ENCODE data around the gene PRCP. TPM values are rescaled to one million over a fixed set of nuclear protein-coding genes. Genes with fewer than 3 reads are reported as not detected.

Gene PRCP
- total RNA-seq, 1 donor from 2014 or later: 27.5 TPM

DNA sequence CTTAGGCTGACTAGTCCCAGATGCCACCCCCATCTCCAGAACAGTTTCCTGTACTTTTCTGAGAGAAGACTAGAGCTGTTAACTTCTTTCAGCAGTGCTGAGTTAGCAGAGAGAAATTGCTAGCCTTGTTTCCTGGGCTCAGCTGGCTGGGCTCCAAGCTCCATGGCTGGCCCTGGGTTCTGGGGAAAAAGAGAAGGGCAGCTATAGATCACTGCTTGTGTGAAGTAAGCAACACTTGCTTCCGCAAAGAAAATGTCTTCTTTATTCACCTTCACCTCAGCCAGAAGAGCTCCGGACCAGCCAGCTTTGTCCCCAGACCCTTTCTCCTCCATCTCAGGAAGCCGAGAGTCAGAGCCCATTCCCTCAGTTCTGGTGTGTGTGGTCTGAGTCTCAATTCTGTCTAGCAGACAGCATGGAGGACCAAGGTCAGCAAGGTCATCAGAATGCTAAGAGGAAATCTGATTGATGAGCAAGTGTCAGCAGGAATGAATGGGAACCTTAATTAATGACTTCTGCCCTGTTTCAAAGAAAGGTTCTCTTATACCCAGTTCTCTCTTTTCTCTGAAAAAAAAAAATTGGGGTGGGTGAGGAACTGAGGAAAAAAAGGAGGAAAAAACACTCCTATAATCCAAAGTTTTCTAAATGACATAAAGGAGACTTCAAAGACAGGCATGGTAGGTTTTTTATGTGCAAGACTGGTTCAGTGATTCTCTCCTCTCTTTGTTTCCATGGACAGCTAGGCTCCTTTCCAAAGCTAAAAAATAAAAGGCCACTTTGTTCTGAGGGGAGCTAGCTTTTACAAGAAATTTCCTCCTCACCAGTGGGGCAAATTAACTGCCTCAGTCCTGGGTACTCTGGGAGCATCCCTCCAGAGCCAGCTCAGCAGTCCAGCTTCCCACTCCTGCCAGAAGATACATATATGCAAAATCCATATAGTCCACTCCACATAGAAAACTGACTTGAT lies 103.0 kb downstream of the PRCP start:
- intact Hi-C loops (cut with micrococcal nuclease): no loop called here
- Mint-ChIP-seq H3K36me3 (ENCODE audit: low read depth) (no peaks in the 10 kb centered on the region), H3K4me1 (ENCODE audit: low read depth) (no peaks in the 10 kb centered on the region)

DNA sequence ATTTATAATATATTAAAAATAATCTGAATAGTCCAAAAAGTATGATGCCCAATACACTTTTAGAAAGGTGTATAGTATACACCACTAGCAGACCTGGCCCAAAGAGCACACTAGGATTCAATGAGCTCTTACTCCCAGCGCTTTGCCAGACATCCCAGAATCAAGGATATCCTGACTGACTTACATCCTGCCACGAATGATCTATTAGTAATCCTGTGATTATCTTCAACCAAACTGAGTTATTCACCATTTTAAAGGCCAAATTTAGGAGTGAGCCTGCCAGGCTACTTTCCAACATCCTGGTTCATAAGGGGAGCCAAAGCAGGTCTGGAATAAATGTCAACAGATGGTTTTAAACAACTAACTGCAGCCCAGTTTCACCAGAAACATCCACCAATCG lies 105.7 kb downstream of the PRCP start:
- DNase-seq (ENCODE audit: low spot score): no peak
- intact Hi-C loops (cut with micrococcal nuclease): no loop called here
- no peaks in the 10 kb centered on the region for H3K9me3 Mint-ChIP-seq
- H3K4me1 Mint-ChIP-seq (ENCODE audit: low read depth): no peaks in the 10 kb centered on the region
- H3K27ac Mint-ChIP-seq: no peak overlapping the region
- H3K27me3 Mint-ChIP-seq (ENCODE audit: low read depth): peaks cover 4% of the 10 kb centered on the region
- H3K36me3 Mint-ChIP-seq (ENCODE audit: low read depth): no peaks in the 10 kb centered on the region
- no peak overlapping the region for H3K4me3 Mint-ChIP-seq (ENCODE audit: low read depth)

More for the DNA sequence above, 103.0 kb downstream of the PRCP start:
- H3K27ac Mint-ChIP-seq: no peak overlapping the region
- H3K4me3 Mint-ChIP-seq (ENCODE audit: low read depth): no peak overlapping the region
- H3K27me3 Mint-ChIP-seq (ENCODE audit: low read depth): peaks cover 17% of the 10 kb centered on the region
- no peak for DNase-seq (ENCODE audit: low spot score)
- H3K9me3 Mint-ChIP-seq: no peaks in the 10 kb centered on the region

DNA sequence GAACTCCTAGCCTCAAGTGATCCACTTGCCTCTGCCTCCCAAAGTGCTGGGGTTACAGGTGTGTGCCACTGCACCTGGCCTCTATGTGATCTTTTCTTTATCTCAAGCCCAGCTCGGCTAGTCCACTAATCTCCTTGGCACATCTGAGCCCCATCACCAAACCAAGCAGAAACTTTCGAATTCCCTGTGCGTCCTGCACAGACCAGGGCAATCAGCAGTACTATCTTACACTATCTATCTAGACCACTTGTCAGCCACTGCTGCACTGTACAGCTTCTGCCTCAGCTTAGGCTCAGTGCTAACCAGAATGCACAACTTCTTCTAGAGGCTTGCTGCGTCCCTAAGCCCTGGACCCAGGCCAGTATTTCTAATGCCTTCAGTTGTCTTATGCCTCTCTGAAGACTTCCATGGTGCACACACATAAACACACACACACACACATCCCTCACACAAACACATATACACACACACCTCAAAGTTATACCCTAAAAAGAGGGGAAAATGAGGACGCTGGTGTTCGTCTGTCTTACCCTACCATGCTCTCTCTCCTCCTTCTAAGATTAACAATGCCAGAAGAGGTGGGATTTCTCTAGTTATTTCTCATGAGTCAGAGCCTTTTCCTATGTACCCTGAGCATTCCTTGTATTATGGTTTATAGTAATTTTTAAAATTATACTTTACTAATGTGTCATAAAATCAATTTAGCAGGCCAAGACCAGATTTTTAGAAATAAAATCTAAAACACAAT lies 107.2 kb downstream of the PRCP start:
- DNase-seq (ENCODE audit: low spot score): no peak
- no peaks in the 10 kb centered on the region for H3K9me3 Mint-ChIP-seq
- H3K27ac Mint-ChIP-seq: no peak overlapping the region
- peaks cover 4% of the 10 kb centered on the region for H3K27me3 Mint-ChIP-seq (ENCODE audit: low read depth)
- H3K36me3 Mint-ChIP-seq (ENCODE audit: low read depth): no peaks in the 10 kb centered on the region
- no peaks in the 10 kb centered on the region for H3K4me1 Mint-ChIP-seq (ENCODE audit: low read depth)
- H3K4me3 Mint-ChIP-seq (ENCODE audit: low read depth): no peak overlapping the region
- intact Hi-C loops (cut with micrococcal nuclease): no loop called here

DNA sequence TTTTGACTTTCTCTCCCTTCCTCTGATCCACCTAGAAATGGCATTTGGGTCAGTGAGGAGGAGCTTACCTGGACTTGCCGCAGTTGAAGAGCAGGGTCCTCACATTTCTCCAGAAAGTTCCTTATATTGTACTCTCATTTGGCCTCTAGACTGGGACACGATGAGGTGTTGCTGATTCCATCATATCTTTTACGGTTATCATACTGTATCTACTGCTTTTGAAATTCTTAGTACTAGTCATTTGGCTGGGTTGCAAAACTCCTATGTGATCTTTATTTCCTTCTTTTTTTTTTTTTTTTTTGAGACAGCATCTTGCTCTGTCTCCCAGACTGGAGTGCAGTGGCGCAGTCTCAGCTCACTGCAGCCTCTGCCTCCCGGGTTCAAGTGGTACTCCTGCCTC lies 107.9 kb downstream of the PRCP start:
- Mint-ChIP-seq H3K27me3 (ENCODE audit: low read depth) (no peaks in the 10 kb centered on the region), H3K4me3 (ENCODE audit: low read depth) (no peak overlapping the region)
- no peak for DNase-seq (ENCODE audit: low spot score)

GRCh38 chr11:82791779-82792178 lies 108.5 kb downstream of the PRCP start:
- intact Hi-C loops (cut with micrococcal nuclease): no loop called here
- Mint-ChIP-seq H3K4me1 (ENCODE audit: low read depth) (no peaks in the 10 kb centered on the region), H3K27ac (no peak overlapping the region), H3K27me3 (ENCODE audit: low read depth) (no peaks in the 10 kb centered on the region), H3K36me3 (ENCODE audit: low read depth) (no peaks in the 10 kb centered on the region), H3K9me3 (no peaks in the 10 kb centered on the region), H3K4me3 (ENCODE audit: low read depth) (no peak overlapping the region)
- no peak for DNase-seq (ENCODE audit: low spot score)

More for the DNA sequence above, 107.9 kb downstream of the PRCP start:
- H3K4me1 Mint-ChIP-seq (ENCODE audit: low read depth): no peaks in the 10 kb centered on the region
- intact Hi-C loops (cut with micrococcal nuclease): no loop called here
- no peak overlapping the region for H3K27ac Mint-ChIP-seq
- H3K9me3 Mint-ChIP-seq: no peaks in the 10 kb centered on the region
- no peaks in the 10 kb centered on the region for H3K36me3 Mint-ChIP-seq (ENCODE audit: low read depth)

DNA sequence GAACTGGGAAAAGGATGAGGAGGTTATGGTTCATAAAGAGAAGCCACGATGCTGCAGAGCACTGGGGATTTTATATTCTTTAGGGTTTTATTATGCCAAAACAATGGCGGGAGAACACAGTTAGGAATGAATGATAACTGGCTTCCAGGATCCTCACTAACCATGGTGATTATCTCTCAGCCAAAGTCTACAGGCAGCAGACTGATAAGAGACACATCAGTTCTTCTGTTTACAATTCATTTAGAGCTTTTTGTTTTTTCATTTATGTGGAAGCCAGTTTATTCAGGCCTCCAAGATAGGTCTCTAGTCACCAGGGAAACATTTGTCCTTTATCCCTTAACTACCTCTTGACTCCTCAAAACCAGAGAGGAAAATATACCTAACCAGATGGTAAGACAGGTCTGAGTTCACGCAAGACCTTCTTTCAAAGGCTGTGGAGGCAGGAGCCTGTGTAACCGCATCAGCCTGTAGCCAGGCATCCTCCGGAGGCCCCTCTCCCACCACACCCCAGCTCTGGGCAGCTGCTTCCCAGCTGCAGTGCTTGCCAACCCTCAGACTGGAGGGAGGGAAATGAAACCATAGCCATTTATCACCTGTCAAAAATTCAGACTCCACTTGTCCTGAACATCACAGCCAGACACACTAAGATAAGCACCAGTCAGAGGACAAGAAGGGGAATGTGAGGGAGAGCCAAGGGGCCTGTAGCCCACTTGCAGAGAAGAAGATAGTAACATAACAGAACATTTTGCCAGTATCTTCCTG lies 109.3 kb downstream of the PRCP start:
- no peak overlapping the region for H3K27ac Mint-ChIP-seq
- no peak overlapping the region for H3K4me3 Mint-ChIP-seq (ENCODE audit: low read depth)
- H3K4me1 Mint-ChIP-seq (ENCODE audit: low read depth): no peaks in the 10 kb centered on the region
- no peak for DNase-seq (ENCODE audit: low spot score)
- H3K9me3 Mint-ChIP-seq: no peaks in the 10 kb centered on the region
- H3K36me3 Mint-ChIP-seq (ENCODE audit: low read depth): no peaks in the 10 kb centered on the region
- no peaks in the 10 kb centered on the region for H3K27me3 Mint-ChIP-seq (ENCODE audit: low read depth)
- intact Hi-C loops (cut with micrococcal nuclease): no loop called here

DNA sequence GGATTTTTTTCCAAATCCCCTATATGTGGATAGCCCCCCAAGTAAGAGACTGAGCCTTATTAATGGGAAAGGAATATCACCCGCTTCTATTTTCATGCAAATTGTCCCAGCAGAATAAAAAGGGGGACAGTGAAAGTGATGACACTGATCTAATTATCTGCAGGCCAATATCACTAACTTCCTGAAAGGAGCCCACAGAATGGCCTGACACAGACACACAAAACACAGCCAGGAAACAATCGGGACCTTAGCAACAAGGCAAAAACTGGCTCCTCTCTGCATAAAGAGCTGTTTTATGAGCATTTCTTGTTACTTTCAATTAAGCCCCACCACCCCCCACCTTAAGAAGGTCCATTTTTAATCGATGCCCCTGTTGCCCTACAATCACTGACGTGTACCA lies 112.2 kb downstream of the PRCP start:
- intact Hi-C loops (cut with micrococcal nuclease): no loop called here
- no peaks in the 10 kb centered on the region for H3K4me1 Mint-ChIP-seq (ENCODE audit: low read depth)
- peaks cover 3% of the 10 kb centered on the region for H3K27me3 Mint-ChIP-seq (ENCODE audit: low read depth)
- H3K9me3 Mint-ChIP-seq: no peaks in the 10 kb centered on the region
- no peak overlapping the region for H3K4me3 Mint-ChIP-seq (ENCODE audit: low read depth)
- no peaks in the 10 kb centered on the region for H3K36me3 Mint-ChIP-seq (ENCODE audit: low read depth)
- H3K27ac Mint-ChIP-seq: no peak overlapping the region
- no peak for DNase-seq (ENCODE audit: low spot score)

- no peak overlapping the region for H3K27ac Mint-ChIP-seq
- H3K4me3 Mint-ChIP-seq (ENCODE audit: low read depth): no peak overlapping the region
- no peaks in the 10 kb centered on the region for H3K36me3 Mint-ChIP-seq (ENCODE audit: low read depth)
- intact Hi-C loops (cut with micrococcal nuclease): no loop called here
- H3K27me3 Mint-ChIP-seq (ENCODE audit: low read depth): peaks cover 3% of the 10 kb centered on the region
- DNase-seq (ENCODE audit: low spot score): no peak
- no peaks in the 10 kb centered on the region for H3K4me1 Mint-ChIP-seq (ENCODE audit: low read depth)
- H3K9me3 Mint-ChIP-seq: no peaks in the 10 kb centered on the region
These were observed 113.4 kb downstream of the PRCP start for GRCh38 chr11:82786836-82787235.

DNA sequence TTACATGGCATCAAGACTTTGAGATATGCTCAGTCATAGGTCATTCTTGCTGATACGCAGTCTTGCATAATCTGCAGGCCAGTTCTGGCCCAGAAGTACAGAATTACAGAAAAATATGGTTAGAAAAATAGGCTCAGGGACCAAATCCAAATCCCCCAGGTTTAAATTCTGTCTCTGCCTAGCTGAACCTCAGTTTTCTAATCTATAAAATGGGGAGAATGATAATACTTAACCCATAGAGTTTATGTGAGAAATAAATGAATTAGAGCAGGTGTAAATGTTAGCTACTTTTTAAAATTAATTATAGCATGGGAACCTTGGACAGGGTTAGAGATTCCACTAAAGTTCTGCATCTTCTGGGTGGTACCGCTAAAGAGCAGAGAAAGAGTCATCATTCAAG lies 114.2 kb downstream of the PRCP start:
- no peak overlapping the region for H3K27ac Mint-ChIP-seq
- intact Hi-C loops (cut with micrococcal nuclease): no loop called here
- no peak overlapping the region for H3K4me3 Mint-ChIP-seq (ENCODE audit: low read depth)
- peaks cover 6% of the 10 kb centered on the region for H3K27me3 Mint-ChIP-seq (ENCODE audit: low read depth)
- H3K9me3 Mint-ChIP-seq: no peaks in the 10 kb centered on the region
- DNase-seq (ENCODE audit: low spot score): no peak
- no peaks in the 10 kb centered on the region for H3K4me1 Mint-ChIP-seq (ENCODE audit: low read depth)
- no peaks in the 10 kb centered on the region for H3K36me3 Mint-ChIP-seq (ENCODE audit: low read depth)

- Mint-ChIP-seq H3K36me3 (ENCODE audit: low read depth) (no peaks in the 10 kb centered on the region), H3K4me1 (ENCODE audit: low read depth) (no peaks in the 10 kb centered on the region), H3K27me3 (ENCODE audit: low read depth) (peaks cover 9% of the 10 kb centered on the region), H3K4me3 (ENCODE audit: low read depth) (no peak overlapping the region), H3K9me3 (no peaks in the 10 kb centered on the region), H3K27ac (no peak overlapping the region)
- DNase-seq (ENCODE audit: low spot score): no peak
- intact Hi-C loops (cut with micrococcal nuclease): no loop called here
These were observed 117.3 kb downstream of the PRCP start for GRCh38 chr11:82782825-82783374.

- intact Hi-C loops (cut with micrococcal nuclease): no loop called here
- Mint-ChIP-seq H3K4me1 (ENCODE audit: low read depth) (peaks cover 1% of the 10 kb centered on the region), H3K27me3 (ENCODE audit: low read depth) (peaks cover 17% of the 10 kb centered on the region)
These were observed 121.5 kb downstream of the PRCP start for GRCh38 chr11:82778776-82779175.

DNA sequence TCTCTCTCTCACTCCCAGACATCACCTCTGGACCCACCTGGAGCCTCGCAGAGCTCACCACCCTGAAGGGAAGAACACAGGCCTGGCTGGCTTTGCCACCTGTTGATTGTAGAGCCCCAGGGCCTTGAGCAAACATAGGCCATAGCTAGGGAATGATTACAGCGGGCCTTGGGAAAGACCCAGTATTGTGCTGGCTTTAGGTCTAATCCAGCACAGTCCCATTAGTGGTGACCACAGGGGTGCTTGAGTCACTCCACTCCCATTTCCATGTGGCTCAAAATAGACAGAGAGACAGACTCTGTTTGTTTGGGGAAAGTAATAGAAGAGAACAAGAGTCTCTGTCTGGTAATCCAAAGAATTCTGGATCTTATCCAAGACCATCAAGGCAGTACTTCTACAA lies 123.9 kb downstream of the PRCP start:
- Mint-ChIP-seq H3K4me1 (ENCODE audit: low read depth) (peaks cover 1% of the 10 kb centered on the region), H3K27me3 (ENCODE audit: low read depth) (peaks cover 18% of the 10 kb centered on the region), H3K9me3 (no peaks in the 10 kb centered on the region), H3K36me3 (ENCODE audit: low read depth) (no peaks in the 10 kb centered on the region), H3K4me3 (ENCODE audit: low read depth) (no peak overlapping the region), H3K27ac (no peak overlapping the region)
- no peak for DNase-seq (ENCODE audit: low spot score)
- intact Hi-C loops (cut with micrococcal nuclease): no loop called here

More at GRCh38 chr11:82778776-82779175, 121.5 kb downstream of the PRCP start:
- no peak overlapping the region for H3K27ac Mint-ChIP-seq
- no peaks in the 10 kb centered on the region for H3K36me3 Mint-ChIP-seq (ENCODE audit: low read depth)
- H3K4me3 Mint-ChIP-seq (ENCODE audit: low read depth): no peak overlapping the region
- no peaks in the 10 kb centered on the region for H3K9me3 Mint-ChIP-seq
- DNase-seq (ENCODE audit: low spot score): no peak
